ENCODE measurements around the gene SLC30A2. TPM values are rescaled to one million over a fixed set of nuclear protein-coding genes. Genes with fewer than 3 reads are reported as not detected.
"Not testable (repeated sequence)": the region's sequence is repeated elsewhere in the genome, so short reads cannot be mapped to it uniquely, and the experiment has no call there.

The SLC30A2 gene
- total and polyA plus RNA-seq, 2 of the 13 experiments (the other 11 are each of a cell fraction or from before 2014, with no cell fraction given): not detected

DNA sequence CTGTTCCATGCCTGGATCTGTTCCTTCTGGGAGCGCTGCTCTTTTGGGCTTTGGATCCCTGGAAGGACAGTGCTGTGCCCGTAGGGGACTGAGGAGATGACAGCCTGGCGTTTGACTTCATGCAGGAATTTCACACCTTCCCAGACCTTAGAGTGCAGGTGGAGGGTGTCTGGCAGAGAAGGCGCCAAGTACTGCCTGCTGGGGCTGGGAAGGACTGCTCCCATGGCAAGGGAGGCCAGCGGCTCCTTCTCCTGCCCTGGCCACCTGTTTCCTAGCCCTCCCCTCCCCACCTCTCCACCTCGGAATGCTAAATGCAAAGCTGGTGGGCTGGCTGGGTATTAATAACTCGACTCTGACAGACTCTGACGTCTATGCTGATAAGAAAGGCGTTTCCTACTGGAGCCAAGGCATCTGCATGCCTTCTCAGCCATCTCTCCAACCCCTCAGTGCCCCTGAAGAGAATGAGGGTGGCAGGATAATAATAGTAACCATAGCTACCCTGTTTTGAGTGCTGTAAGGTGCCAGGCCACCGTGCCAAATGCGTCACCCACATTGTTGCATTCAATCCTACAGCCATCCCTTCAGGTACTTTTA, 48.3 kb upstream of the SLC30A2 start:
- FAIRE-seq (no peak), DNase-seq (ENCODE audit: low spot score) (no peak), ATAC-seq (no peak)
- no peak for TF ChIP-seq KAT8 (CRISPR knock-in tag; IDR thresholded peaks at IDR 0.05)
- TF ChIP-seq, protein P1, sequence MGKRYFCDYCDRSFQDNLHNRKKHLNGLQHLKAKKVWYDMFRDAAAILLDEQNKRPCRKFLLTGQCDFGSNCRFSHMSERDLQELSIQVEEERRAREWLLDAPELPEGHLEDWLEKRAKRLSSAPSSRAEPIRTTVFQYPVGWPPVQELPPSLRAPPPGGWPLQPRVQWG (CRISPR knock-in tag; IDR thresholded peaks at IDR 0.05; ENCODE audit: borderline replicate concordance, low read depth): no peak
- no peak for TF ChIP-seq YEATS4 (CRISPR knock-in tag; IDR thresholded peaks at IDR 0.05; ENCODE audit: borderline replicate concordance)
- no peak for TF ChIP-seq GABPB1 (CRISPR knock-in tag; IDR thresholded peaks at IDR 0.05)
- no peak for TF ChIP-seq ZBTB3 (CRISPR knock-in tag; IDR thresholded peaks at IDR 0.05; ENCODE audit: borderline replicate concordance, low read depth)
- no peak for TF ChIP-seq SALL2 (CRISPR knock-in tag; IDR thresholded peaks at IDR 0.05)
- no peak for TF ChIP-seq ZNF7 (CRISPR knock-in tag; IDR thresholded peaks at IDR 0.05)
- TF ChIP-seq, protein P2, sequence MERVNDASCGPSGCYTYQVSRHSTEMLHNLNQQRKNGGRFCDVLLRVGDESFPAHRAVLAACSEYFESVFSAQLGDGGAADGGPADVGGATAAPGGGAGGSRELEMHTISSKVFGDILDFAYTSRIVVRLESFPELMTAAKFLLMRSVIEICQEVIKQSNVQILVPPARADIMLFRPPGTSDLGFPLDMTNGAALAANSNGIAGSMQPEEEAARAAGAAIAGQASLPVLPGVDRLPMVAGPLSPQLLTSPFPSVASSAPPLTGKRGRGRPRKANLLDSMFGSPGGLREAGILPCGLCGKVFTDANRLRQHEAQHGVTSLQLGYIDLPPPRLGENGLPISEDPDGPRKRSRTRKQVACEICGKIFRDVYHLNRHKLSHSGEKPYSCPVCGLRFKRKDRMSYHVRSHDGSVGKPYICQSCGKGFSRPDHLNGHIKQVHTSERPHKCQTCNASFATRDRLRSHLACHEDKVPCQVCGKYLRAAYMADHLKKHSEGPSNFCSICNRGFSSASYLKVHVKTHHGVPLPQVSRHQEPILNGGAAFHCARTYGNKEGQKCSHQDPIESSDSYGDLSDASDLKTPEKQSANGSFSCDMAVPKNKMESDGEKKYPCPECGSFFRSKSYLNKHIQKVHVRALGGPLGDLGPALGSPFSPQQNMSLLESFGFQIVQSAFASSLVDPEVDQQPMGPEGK (CRISPR knock-in tag; IDR thresholded peaks at IDR 0.05): no peak
- no peak for TF ChIP-seq ZNF598 (CRISPR knock-in tag; IDR thresholded peaks at IDR 0.05; ENCODE audit: borderline replicate concordance)
- Histone ChIP-seq H3K36me3 (replicated peaks in 1 of 2; ENCODE audit: control insufficient read depth in 1 of 2, insufficient read depth in 2 of 2, low read length in 2 of 2) (no peaks in the 10 kb centered on the region), H4K20me1 (ENCODE audit: insufficient read depth, low read length) (no peaks in the 10 kb centered on the region), H2AFZ (ENCODE audit: low read length) (no peak overlapping the region), H3K4me2 (ENCODE audit: low read depth, low read length) (no peak overlapping the region), H3K4me3 (replicated peaks in 1 of 3; ENCODE audit: insufficient read depth in 1 of 3, low read depth in 2 of 3, low read length in 3 of 3) (no peak overlapping the region), H3K9me3 (ENCODE audit: low read length) (no peaks in the 10 kb centered on the region), H3K27ac (ENCODE audit: extremely low read length, insufficient read depth, low read length) (no peak overlapping the region), H3K79me2 (ENCODE audit: insufficient read depth, low read length) (no peaks in the 10 kb centered on the region), H3K9ac (ENCODE audit: insufficient read depth, low read depth, low read length) (no peak overlapping the region), H3K4me1 (ENCODE audit: insufficient read depth, low read length) (0 out of 2 replicates have a peak, but pooled peaks cover 4% of the 10 kb centered on the region), H3K27me3 (ENCODE audit: control insufficient read depth in 1 of 2, insufficient read depth in 2 of 2, low read length in 2 of 2) (peaks cover 2 to 33% of the 10 kb centered on the region in 2 experiments; a peak in 3 of 5 replicates)
- ChIA-PET CTCF (ENCODE audit: low intra/inter-chr PET ratio, low total read pairs) (no interaction called here), POLR2A (no interaction called here)
- WGBS (ENCODE audit: low lambda C conversion rate): 0% methylated on average over 4 of the region's 11 CpGs
- BruUV-seq (replicated peaks): no TSS peak
- intact Hi-C loops (cut with micrococcal nuclease; ENCODE audit: unreplicated experiment) (no loop called here), in situ Hi-C loops (cut with HindIII; ENCODE audit: extremely low pct_ligation_motif_present, low pct_unique_long_range_greater_than_20kb) (no loop called here)

DNA sequence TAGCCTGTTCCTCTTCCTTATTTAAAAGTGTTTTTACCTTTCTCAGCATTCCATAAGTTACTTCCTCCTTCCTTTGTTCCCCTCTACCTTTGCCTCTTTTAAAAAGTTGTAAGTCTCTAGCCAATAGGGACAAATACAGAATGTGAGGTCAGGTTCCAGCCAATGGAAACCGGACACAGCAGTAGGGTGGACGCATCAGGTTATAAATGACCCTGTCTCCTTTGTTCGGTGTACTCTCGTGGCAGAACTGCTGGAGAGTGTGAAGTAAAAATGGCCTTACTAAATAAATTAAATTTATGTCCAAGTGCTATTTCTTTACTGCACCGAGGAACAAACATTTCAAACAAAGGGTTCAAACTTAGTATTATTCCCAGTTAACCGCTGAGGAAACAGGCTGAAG, 47.7 kb upstream of the SLC30A2 start:
- H2AFZ ChIP-seq (ENCODE audit: low read length); H3K9me3 ChIP-seq (ENCODE audit: low read length); DNase-seq (ENCODE audit: low spot score); H4K20me1 ChIP-seq (ENCODE audit: insufficient read depth, low read length); H3K4me1 ChIP-seq (ENCODE audit: insufficient read depth, low read length); ATAC-seq; H3K79me2 ChIP-seq (ENCODE audit: insufficient read depth, low read length); H3K9ac ChIP-seq (ENCODE audit: insufficient read depth, low read depth, low read length); H3K36me3 ChIP-seq (replicated peaks in 1 of 2; ENCODE audit: control insufficient read depth in 1 of 2, insufficient read depth in 2 of 2, low read length in 2 of 2); BruUV-seq (replicated peaks); intact Hi-C loops (cut with micrococcal nuclease; ENCODE audit: unreplicated experiment); H3K4me2 ChIP-seq (ENCODE audit: low read depth, low read length); H3K4me3 ChIP-seq (replicated peaks in 1 of 3; ENCODE audit: insufficient read depth in 1 of 3, low read depth in 2 of 3, low read length in 3 of 3); CTCF ChIA-PET (ENCODE audit: low intra/inter-chr PET ratio, low total read pairs); H3K27ac ChIP-seq (ENCODE audit: extremely low read length, insufficient read depth, low read length); in situ Hi-C loops (cut with HindIII; ENCODE audit: extremely low pct_ligation_motif_present, low pct_unique_long_range_greater_than_20kb); FAIRE-seq; POLR2A ChIA-PET: not testable (repeated sequence)
- H3K27me3 ChIP-seq (ENCODE audit: control insufficient read depth in 1 of 2, insufficient read depth in 2 of 2, low read length in 2 of 2): peaks cover 2 to 33% of the 10 kb centered on the region in 2 experiments; a peak in 3 of 5 replicates
- 18% methylated on average over 6 of the region's 6 CpGs for WGBS (ENCODE audit: low lambda C conversion rate)
